PC-3 (cell line): Measurements from ENCODE around the gene HHAT.

ENCODE experiments used
- EZH2 ChIP-seq: fragments of 300-600 bp; sonication (generic); IDR thresholded peaks from one replicate; pipeline ENCODE4 v1.6.1; 2017; ENCODE audit warnings: antibody characterized with exemption, mild to moderate bottlenecking, low read length; ENCODE audit not compliant: unreplicated experiment
- EZH2phosphoT487 ChIP-seq: fragments of 300-600 bp; sonication (generic); IDR thresholded peaks from 2 replicates; pipeline ENCODE4 v1.6.1; 2018; ENCODE audit warnings: mild to moderate bottlenecking, antibody characterized with exemption, low read length, borderline replicate concordance
- TF ChIP-seq, protein P1 (sequence below): fragments of 300-600 bp; sonication (generic); conservative IDR thresholded peaks from 2 replicates; pipeline ENCODE4 v1.5.1; 2017; ENCODE audit warnings: antibody characterized with exemption, low read depth, mild to moderate bottlenecking, low read length

DNA sequence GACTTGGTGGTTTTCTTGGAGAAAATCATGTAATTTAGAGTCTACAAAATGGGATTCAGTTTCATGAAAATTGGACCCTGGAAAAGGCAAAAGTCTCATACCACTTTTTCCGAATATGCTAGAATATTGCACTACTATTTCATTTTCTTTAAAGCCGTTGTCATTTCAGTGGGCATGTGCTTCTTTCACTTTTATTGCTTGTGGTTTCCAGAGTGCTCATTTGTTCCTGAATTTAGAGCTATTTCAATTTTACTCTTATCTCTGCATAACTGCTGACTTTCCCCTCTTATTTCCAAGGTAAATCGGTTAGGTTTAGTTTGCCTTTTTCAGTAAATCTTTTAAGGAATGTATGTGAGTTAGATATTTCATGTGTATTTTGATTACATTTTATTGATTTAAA is 11.6 kb downstream of the HHAT start:
- TF ChIP-seq EZH2 = no peak
- TF ChIP-seq, protein P1, sequence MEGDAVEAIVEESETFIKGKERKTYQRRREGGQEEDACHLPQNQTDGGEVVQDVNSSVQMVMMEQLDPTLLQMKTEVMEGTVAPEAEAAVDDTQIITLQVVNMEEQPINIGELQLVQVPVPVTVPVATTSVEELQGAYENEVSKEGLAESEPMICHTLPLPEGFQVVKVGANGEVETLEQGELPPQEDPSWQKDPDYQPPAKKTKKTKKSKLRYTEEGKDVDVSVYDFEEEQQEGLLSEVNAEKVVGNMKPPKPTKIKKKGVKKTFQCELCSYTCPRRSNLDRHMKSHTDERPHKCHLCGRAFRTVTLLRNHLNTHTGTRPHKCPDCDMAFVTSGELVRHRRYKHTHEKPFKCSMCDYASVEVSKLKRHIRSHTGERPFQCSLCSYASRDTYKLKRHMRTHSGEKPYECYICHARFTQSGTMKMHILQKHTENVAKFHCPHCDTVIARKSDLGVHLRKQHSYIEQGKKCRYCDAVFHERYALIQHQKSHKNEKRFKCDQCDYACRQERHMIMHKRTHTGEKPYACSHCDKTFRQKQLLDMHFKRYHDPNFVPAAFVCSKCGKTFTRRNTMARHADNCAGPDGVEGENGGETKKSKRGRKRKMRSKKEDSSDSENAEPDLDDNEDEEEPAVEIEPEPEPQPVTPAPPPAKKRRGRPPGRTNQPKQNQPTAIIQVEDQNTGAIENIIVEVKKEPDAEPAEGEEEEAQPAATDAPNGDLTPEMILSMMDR = no peak
- TF ChIP-seq EZH2phosphoT487 = no peak
